HFFc6 (cell line): ENCODE results near the gene KPNA5. TPM values are rescaled to one million over a fixed set of nuclear protein-coding genes. Genes with fewer than 3 reads are reported as not detected.

Experiments
- DNase-seq: peaks from one replicate; pipeline ENCODE4 v3.0.0-alpha.2; 2018
- H3K27ac Mint-ChIP-seq: 2 replicates; pipeline ENCODE4 v1.8.0; 2020; ENCODE audit warnings: mild to moderate bottlenecking, mixed read lengths
- H3K27me3 Mint-ChIP-seq: 2 replicates; pipeline ENCODE4 v1.8.0; 2021; ENCODE audit warnings: mild to moderate bottlenecking, moderate library complexity, mixed read lengths; ENCODE audit not compliant: insufficient read depth
- H3K36me3 Mint-ChIP-seq: 2 replicates; pipeline ENCODE4 v1.8.0; 2021; ENCODE audit warnings: low read depth, mixed read lengths
- H3K4me1 Mint-ChIP-seq: 2 replicates; pipeline ENCODE4 v1.8.0; 2020; ENCODE audit warnings: low read depth, mixed read lengths
- H3K4me3 Mint-ChIP-seq: 2 replicates; pipeline ENCODE4 v1.8.0; 2020; ENCODE audit warnings: mild to moderate bottlenecking, moderate library complexity, mixed read lengths
- H3K9me3 Mint-ChIP-seq: 2 replicates; pipeline ENCODE4 v1.8.0; 2020; ENCODE audit warnings: mild to moderate bottlenecking, mixed read lengths
- total RNA-seq, 6 experiments: library from RNA; stranded (reverse); fragmentation: NEBNext Ultra II Directional; extraction: Animal tissue kit (Norgen Biotek cat#: 25700); gene quantifications; 2 replicates in 1 of 6; 3 replicates in 5 of 6; pipeline ENCODE4 v1.2.3, GENCODE V29; 2021
- TF ChIP-seq, protein P1 (sequence below): fragments of 200-600 bp; sonication (generic); IDR thresholded peaks from 2 replicates; pipeline ENCODE4 v1.5.0; 2021; ENCODE audit warnings: antibody characterized with exemption, mild to moderate bottlenecking

KPNA5 gene
- total RNA-seq, 6 experiments from 2014 or later = 6.7 to 9.7 (median 8.8) TPM

GRCh38 chr6:116666869-116667268, 14.1 kb upstream of the KPNA5 start:
- peaks cover 12% of the 10 kb centered on the region for H3K27me3 Mint-ChIP-seq
- H3K36me3 Mint-ChIP-seq = peaks cover 9% of the 10 kb centered on the region; the same call in 1 of the 2 replicates
- TF ChIP-seq, protein P1, sequence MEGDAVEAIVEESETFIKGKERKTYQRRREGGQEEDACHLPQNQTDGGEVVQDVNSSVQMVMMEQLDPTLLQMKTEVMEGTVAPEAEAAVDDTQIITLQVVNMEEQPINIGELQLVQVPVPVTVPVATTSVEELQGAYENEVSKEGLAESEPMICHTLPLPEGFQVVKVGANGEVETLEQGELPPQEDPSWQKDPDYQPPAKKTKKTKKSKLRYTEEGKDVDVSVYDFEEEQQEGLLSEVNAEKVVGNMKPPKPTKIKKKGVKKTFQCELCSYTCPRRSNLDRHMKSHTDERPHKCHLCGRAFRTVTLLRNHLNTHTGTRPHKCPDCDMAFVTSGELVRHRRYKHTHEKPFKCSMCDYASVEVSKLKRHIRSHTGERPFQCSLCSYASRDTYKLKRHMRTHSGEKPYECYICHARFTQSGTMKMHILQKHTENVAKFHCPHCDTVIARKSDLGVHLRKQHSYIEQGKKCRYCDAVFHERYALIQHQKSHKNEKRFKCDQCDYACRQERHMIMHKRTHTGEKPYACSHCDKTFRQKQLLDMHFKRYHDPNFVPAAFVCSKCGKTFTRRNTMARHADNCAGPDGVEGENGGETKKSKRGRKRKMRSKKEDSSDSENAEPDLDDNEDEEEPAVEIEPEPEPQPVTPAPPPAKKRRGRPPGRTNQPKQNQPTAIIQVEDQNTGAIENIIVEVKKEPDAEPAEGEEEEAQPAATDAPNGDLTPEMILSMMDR = no peak
- no peak overlapping the region for H3K27ac Mint-ChIP-seq
- no peaks in the 10 kb centered on the region for H3K9me3 Mint-ChIP-seq
- no peak for DNase-seq
- peaks cover 47% of the 10 kb centered on the region for H3K4me1 Mint-ChIP-seq
- peak overlapping the region; percentile 74 for H3K4me3 Mint-ChIP-seq

DNA sequence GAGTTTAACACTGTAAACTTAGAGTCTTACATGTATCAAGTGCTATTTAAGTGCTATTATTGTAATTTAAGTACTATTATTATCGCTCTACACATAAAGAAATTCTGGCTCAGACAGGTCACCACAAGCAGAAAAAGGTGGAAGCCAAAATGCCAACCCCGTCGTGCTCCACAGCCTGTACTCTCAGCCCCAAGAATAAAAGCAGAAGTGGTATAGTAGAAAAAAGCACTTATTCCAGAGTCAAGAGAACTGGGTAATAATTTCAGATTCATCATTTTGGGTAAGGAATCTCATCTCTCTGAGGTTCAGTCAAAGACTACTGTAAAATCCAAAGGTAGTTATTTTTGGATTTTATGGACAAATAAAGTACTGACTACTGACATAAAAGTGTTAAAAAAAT, 13.4 kb upstream of the KPNA5 start:
- no peak for DNase-seq
- TF ChIP-seq, protein P1 = no peak
- Mint-ChIP-seq H3K4me1 (peaks cover 41% of the 10 kb centered on the region), H3K9me3 (no peaks in the 10 kb centered on the region), H3K27me3 (peaks cover 12% of the 10 kb centered on the region), H3K27ac (peak overlapping the region; percentile 97), H3K36me3 (peaks cover 9% of the 10 kb centered on the region; the same call in 1 of the 2 replicates), H3K4me3 (peak overlapping the region; percentile 98)

GRCh38 chr6:116672306-116672705, 8.7 kb upstream of the KPNA5 start:
- no peak overlapping the region for H3K27ac Mint-ChIP-seq
- no peak for DNase-seq
- H3K27me3 Mint-ChIP-seq = peaks cover 14% of the 10 kb centered on the region
- H3K4me1 Mint-ChIP-seq = peaks cover 3% of the 10 kb centered on the region
- H3K9me3 Mint-ChIP-seq = no peaks in the 10 kb centered on the region
- H3K36me3 Mint-ChIP-seq = peaks cover 5% of the 10 kb centered on the region; the same call in 1 of the 2 replicates
- TF ChIP-seq, protein P1 = no peak
- H3K4me3 Mint-ChIP-seq = no peak overlapping the region

GRCh38 chr6:116676021-116676420, 5.0 kb upstream of the KPNA5 start:
- no peak overlapping the region for H3K4me3 Mint-ChIP-seq
- DNase-seq = no peak
- TF ChIP-seq, protein P1 = no peak

DNA sequence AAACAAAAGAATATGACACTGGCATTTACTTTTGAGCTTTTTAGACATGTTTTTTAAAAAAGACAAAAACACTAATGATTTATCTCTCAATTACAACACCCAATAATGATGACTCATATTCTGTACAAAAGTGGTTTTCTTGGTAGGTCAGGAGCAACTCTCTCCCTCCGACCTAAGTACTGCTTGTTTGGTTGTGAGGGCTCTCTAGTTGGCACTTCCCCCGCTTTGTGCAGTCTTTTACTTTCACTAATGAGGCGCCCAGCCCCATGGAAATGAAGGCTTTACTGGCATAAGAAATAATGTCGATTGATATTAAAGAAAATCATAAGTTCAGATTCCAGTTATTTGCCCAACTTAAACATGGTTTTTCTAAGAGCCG, 1.3 kb downstream of the KPNA5 start:
- DNase-seq = no peak
- H3K36me3 Mint-ChIP-seq = peaks cover 22% of the 10 kb centered on the region

More at GRCh38 chr6:116676021-116676420, 5.0 kb upstream of the KPNA5 start:
- Mint-ChIP-seq H3K36me3 (no peaks in the 10 kb centered on the region), H3K27me3 (peaks cover 7% of the 10 kb centered on the region), H3K27ac (no peak overlapping the region), H3K4me1 (peaks cover 15% of the 10 kb centered on the region), H3K9me3 (no peaks in the 10 kb centered on the region)

More for the DNA sequence above, 1.3 kb downstream of the KPNA5 start:
- TF ChIP-seq, protein P1 = no peak
- Mint-ChIP-seq H3K4me1 (peaks cover 49% of the 10 kb centered on the region), H3K9me3 (no peaks in the 10 kb centered on the region), H3K27me3 (no peaks in the 10 kb centered on the region), H3K4me3 (peak overlapping the region; percentile 93), H3K27ac (peak overlapping the region; percentile 46)
